CD14-positive monocyte (primary cell): Measurements from ENCODE around the gene CACNA1B. TPM values are rescaled to one million over a fixed set of nuclear protein-coding genes. Genes with fewer than 3 reads are reported as not detected.

Source experiments
- DNase-seq, 3 donors: peaks; one replicate each; pipeline ENCODE4 v3.0.0-alpha.2; 2011 to 2022
- H2AFZ ChIP-seq: 2 replicates; pipeline ENCODE4 v1.6.0; 2012; ENCODE audit warnings: mild to moderate bottlenecking, low read depth, low read length, inconsistent platforms; ENCODE audit not compliant: insufficient read depth, poor library complexity, severe bottlenecking
- H3K27ac ChIP-seq, 2 donors: 1 replicate in 1 of 2; 2 replicates in 1 of 2; pipeline ENCODE4 v1.5.1; 2012 to 2013; ENCODE audit warnings: low read length in 2 of 2, control low read depth in 1 of 2, inconsistent platforms in 1 of 2, low read depth in 1 of 2, mild to moderate bottlenecking in 1 of 2
- H3K27me3 ChIP-seq, 2 donors: one replicate each; pipeline versions ENCODE4 v1.6.0 to v1.6.1; 2011 to 2013; ENCODE audit warnings: low read length in 2 of 2; ENCODE audit not compliant: control insufficient read depth in 2 of 2, insufficient read depth in 2 of 2
- H3K36me3 ChIP-seq, 2 donors: replicated peaks in 1 of 2; 1 replicate in 1 of 2; 2 replicates in 1 of 2; pipeline versions ENCODE4 v1.5.1 to v1.6.1; 2012 to 2013; ENCODE audit warnings: low read length in 2 of 2, control low read depth in 1 of 2, inconsistent platforms in 1 of 2, mild to moderate bottlenecking in 1 of 2; ENCODE audit not compliant: insufficient read depth in 2 of 2, control insufficient read depth in 1 of 2
- H3K4me1 ChIP-seq, 2 donors: 1 replicate in 1 of 2; 2 replicates in 1 of 2; pipeline versions ENCODE4 v1.5.1 to v1.6.1; 2012 to 2013; ENCODE audit warnings: low read length in 2 of 2, control low read depth in 1 of 2, inconsistent platforms in 1 of 2, mild to moderate bottlenecking in 1 of 2, moderate library complexity in 1 of 2; ENCODE audit not compliant: insufficient read depth in 2 of 2, control insufficient read depth in 1 of 2
- H3K4me2 ChIP-seq: replicated peaks from 2 replicates; pipeline ENCODE3; 2012; ENCODE audit warnings: low read length, moderate library complexity, mild to moderate bottlenecking; ENCODE audit not compliant: poor library complexity, severe bottlenecking; ENCODE audit errors: extremely low read depth
- H3K4me3 ChIP-seq, 3 experiments: fragments of 200-600 bp in 1 of 3; sonication (generic) in 1 of 3; replicated peaks in 1 of 3; 1 replicate in 2 of 3; 2 replicates in 1 of 3; pipeline ENCODE4 v1.5.1; 2011 to 2013; ENCODE audit warnings: low read length in 3 of 3, mild to moderate bottlenecking in 3 of 3, control low read depth in 2 of 3, low read depth in 2 of 3, inconsistent platforms in 1 of 3, moderate library complexity in 1 of 3
- H3K79me2 ChIP-seq: 2 replicates; pipeline ENCODE4 v1.6.0; 2012; ENCODE audit warnings: mild to moderate bottlenecking, control low read depth, inconsistent platforms, low read length, moderate library complexity; ENCODE audit not compliant: insufficient read depth
- H3K9ac ChIP-seq: 2 replicates; pipeline ENCODE4 v1.6.0; 2017; ENCODE audit warnings: low read length, mild to moderate bottlenecking; ENCODE audit not compliant: insufficient read depth, poor library complexity, severe bottlenecking
- H3K9me3 ChIP-seq, 2 donors: replicated peaks in 1 of 2; 1 replicate in 1 of 2; 2 replicates in 1 of 2; pipeline versions ENCODE4 v1.5.1 to v1.6.1; 2012 to 2013; ENCODE audit warnings: low read length in 2 of 2, control low read depth in 1 of 2; ENCODE audit not compliant: control insufficient read depth in 1 of 2, insufficient read depth in 1 of 2
- H4K20me1 ChIP-seq: 2 replicates; pipeline ENCODE4 v1.6.0; 2012; ENCODE audit warnings: mild to moderate bottlenecking, low read length, control low read depth, moderate library complexity; ENCODE audit not compliant: insufficient read depth
- H3K27ac Mint-ChIP-seq, 7 donors: one replicate each; pipeline ENCODE4 v1.8.0; 2020; ENCODE audit warnings: mild to moderate bottlenecking in 7 of 7, mixed read lengths in 7 of 7, moderate library complexity in 6 of 7, inconsistent platforms in 2 of 7
- H3K27me3 Mint-ChIP-seq, 3 donors: one replicate each; pipeline ENCODE4 v1.8.0; 2021 to 2022; ENCODE audit warnings: low read depth in 3 of 3, mild to moderate bottlenecking in 3 of 3, mixed read lengths in 3 of 3, moderate library complexity in 3 of 3, inconsistent platforms in 1 of 3
- H3K36me3 Mint-ChIP-seq, 2 donors: one replicate each; pipeline ENCODE4 v1.8.0; 2020; ENCODE audit warnings: mixed read lengths in 2 of 2, inconsistent platforms in 1 of 2, mild to moderate bottlenecking in 1 of 2
- H3K4me1 Mint-ChIP-seq: one replicate; pipeline ENCODE4 v1.8.0; 2020; ENCODE audit warnings: mild to moderate bottlenecking, mixed read lengths
- H3K4me3 Mint-ChIP-seq, 2 donors: one replicate each; pipeline ENCODE4 v1.8.0; 2020; ENCODE audit warnings: mild to moderate bottlenecking in 2 of 2, mixed read lengths in 2 of 2, moderate library complexity in 1 of 2
- H3K9me3 Mint-ChIP-seq, 7 donors: one replicate each; pipeline ENCODE4 v1.8.0; 2020 to 2022; ENCODE audit warnings: mixed read lengths in 7 of 7, mild to moderate bottlenecking in 6 of 7, moderate library complexity in 6 of 7, inconsistent platforms in 2 of 7
- WGBS: methylation state at CpG from one replicate; pipeline ENCODE4 v1.1.5; 2013; ENCODE audit warnings: missing lambda C conversion rate; ENCODE audit not compliant: insufficient coverage; 5-methylcytosine and 5-hydroxymethylcytosine counted together
- intact Hi-C, 2 donors: fragments of 100-400 bp; cut with micrococcal nuclease; formaldehyde crosslinking; loops; one replicate each; pipeline versions ENCODE4 v1.15.0 to v1.15.1; 2023
- polyA plus RNA-seq, 3 donors: library from polyadenylated mRNA; depleted of rRNA in 1 of 3; unstranded in 2 of 3; stranded (reverse) in 1 of 3; fragments of 300-500 nt in 2 of 3; fragments of >200 nt in 1 of 3; fragmentation: Illumina TruSeq in 2 of 3; gene quantifications; 1 replicate in 2 of 3; 2 replicates in 1 of 3; pipeline ENCODE4 v1.2.3, GENCODE V29; 2012 to 2021
- TF ChIP-seq, protein P1 (sequence below): fragments of 200-600 bp; IDR thresholded peaks from one replicate; pipeline ENCODE4 v1.8.0; 2022; ENCODE audit warnings: antibody characterized with exemption, mild to moderate bottlenecking

The CACNA1B gene
- polyA plus RNA-seq, 3 donors: not detected

DNA sequence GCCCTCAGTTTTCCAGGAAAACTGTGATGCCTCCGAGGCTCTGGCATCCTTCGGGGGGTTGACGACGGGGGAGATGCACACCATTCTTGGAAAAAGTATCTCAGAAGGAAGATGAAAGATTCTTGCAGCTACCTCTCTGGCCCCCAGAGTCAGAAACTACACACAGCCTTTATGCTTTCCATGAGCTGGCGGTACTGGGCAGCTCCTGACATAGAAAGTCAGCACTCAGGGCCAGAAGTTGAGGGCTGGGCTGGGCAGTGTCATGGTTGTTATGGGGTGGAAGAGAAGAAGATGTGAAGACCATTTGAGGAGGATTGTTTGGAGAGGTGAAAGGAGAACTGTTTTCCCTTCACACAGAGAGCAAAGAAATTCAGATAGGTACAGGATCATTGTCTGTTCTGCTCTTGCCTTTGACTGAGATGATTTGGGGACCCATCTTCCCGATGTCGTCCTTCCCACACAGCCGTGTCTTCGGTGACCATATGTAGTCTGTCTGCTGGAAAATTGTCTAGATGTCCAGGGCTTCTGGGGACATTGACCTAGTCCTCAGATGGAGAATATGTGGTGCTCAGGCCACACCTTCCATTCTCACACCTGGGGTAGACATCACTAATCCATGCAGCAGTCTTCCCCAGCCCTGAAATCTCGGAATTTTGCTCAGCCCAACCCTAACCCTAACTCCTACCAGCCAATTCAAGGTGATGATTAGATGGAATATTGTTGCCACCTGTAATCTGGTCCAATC lies 237.1 kb downstream of the CACNA1B start:
- H3K9me3 Mint-ChIP-seq: no peaks in the 10 kb centered on the region

DNA sequence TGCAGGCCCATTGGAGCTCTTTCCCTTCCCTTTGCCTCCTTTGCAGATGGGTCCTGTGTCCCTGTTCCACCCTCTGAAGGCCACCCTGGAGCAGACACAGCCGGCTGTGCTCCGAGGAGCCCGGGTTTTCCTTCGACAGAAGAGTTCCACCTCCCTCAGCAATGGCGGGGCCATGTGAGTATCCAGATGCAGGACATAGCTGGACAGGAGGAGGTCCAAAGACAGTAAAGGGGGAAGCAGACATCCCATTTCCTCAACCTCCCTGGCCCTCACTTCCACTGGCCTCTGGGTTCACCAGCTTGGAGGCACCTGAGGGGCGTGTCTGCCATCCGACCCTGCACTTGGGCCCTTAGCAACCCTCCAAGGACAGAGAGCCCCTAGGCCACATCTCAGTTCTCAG lies 237.9 kb downstream of the CACNA1B start:
- Histone ChIP-seq H3K27me3 (no peaks in the 10 kb centered on the region), H3K4me1 (no peaks in the 10 kb centered on the region), H3K4me3 (no peak overlapping the region), H3K27ac (no peak overlapping the region), H3K9ac (no peak overlapping the region), H3K4me2 (no peak overlapping the region), H4K20me1 (no peaks in the 10 kb centered on the region), H3K79me2 (no peaks in the 10 kb centered on the region), H3K9me3 (no peaks in the 10 kb centered on the region), H2AFZ (no peak overlapping the region), H3K36me3 (no peaks in the 10 kb centered on the region)
- intact Hi-C loops: no loop called here
- TF ChIP-seq, protein P1, sequence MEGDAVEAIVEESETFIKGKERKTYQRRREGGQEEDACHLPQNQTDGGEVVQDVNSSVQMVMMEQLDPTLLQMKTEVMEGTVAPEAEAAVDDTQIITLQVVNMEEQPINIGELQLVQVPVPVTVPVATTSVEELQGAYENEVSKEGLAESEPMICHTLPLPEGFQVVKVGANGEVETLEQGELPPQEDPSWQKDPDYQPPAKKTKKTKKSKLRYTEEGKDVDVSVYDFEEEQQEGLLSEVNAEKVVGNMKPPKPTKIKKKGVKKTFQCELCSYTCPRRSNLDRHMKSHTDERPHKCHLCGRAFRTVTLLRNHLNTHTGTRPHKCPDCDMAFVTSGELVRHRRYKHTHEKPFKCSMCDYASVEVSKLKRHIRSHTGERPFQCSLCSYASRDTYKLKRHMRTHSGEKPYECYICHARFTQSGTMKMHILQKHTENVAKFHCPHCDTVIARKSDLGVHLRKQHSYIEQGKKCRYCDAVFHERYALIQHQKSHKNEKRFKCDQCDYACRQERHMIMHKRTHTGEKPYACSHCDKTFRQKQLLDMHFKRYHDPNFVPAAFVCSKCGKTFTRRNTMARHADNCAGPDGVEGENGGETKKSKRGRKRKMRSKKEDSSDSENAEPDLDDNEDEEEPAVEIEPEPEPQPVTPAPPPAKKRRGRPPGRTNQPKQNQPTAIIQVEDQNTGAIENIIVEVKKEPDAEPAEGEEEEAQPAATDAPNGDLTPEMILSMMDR: no peak
- DNase-seq: no peak
- H3K4me1 Mint-ChIP-seq: no peaks in the 10 kb centered on the region
- H3K36me3 Mint-ChIP-seq: no peaks in the 10 kb centered on the region
- 100% methylated on average over 2 of the region's 7 CpGs for WGBS
- H3K4me3 Mint-ChIP-seq: no peak overlapping the region
- peaks cover 0 to 7% (median 3%) of the 10 kb centered on the region in 3 donors for H3K27me3 Mint-ChIP-seq
- no peaks in the 10 kb centered on the region for H3K9me3 Mint-ChIP-seq
- H3K27ac Mint-ChIP-seq: no peak overlapping the region

More for the DNA sequence above, 237.1 kb downstream of the CACNA1B start:
- no peak for DNase-seq
- no peak overlapping the region for H3K9ac ChIP-seq
- H3K4me3 Mint-ChIP-seq: no peak overlapping the region
- H3K9me3 ChIP-seq: no peaks in the 10 kb centered on the region
- H3K27ac ChIP-seq: no peak overlapping the region
- no peak overlapping the region for H2AFZ ChIP-seq
- no peak overlapping the region for H3K4me2 ChIP-seq
- TF ChIP-seq, protein P1: no peak
- no peak overlapping the region for H3K4me3 ChIP-seq
- no peaks in the 10 kb centered on the region for H4K20me1 ChIP-seq
- 90% methylated on average over 4 of the region's 10 CpGs for WGBS
- no peaks in the 10 kb centered on the region for H3K79me2 ChIP-seq
- intact Hi-C loops: no loop called here
- no peaks in the 10 kb centered on the region for H3K4me1 Mint-ChIP-seq
- H3K36me3 ChIP-seq: no peaks in the 10 kb centered on the region
- H3K27me3 Mint-ChIP-seq: peaks cover 0 to 7% (median 5%) of the 10 kb centered on the region in 3 donors
- H3K36me3 Mint-ChIP-seq: no peaks in the 10 kb centered on the region
- no peaks in the 10 kb centered on the region for H3K27me3 ChIP-seq
- no peaks in the 10 kb centered on the region for H3K4me1 ChIP-seq
- H3K27ac Mint-ChIP-seq: no peak overlapping the region
